ENCODE measurements around the gene ELFN1. TPM values are rescaled to one million over a fixed set of nuclear protein-coding genes. Genes with fewer than 3 reads are reported as not detected.

Gene ELFN1
- total RNA-seq, 1 donor, result 12.7 TPM

DNA sequence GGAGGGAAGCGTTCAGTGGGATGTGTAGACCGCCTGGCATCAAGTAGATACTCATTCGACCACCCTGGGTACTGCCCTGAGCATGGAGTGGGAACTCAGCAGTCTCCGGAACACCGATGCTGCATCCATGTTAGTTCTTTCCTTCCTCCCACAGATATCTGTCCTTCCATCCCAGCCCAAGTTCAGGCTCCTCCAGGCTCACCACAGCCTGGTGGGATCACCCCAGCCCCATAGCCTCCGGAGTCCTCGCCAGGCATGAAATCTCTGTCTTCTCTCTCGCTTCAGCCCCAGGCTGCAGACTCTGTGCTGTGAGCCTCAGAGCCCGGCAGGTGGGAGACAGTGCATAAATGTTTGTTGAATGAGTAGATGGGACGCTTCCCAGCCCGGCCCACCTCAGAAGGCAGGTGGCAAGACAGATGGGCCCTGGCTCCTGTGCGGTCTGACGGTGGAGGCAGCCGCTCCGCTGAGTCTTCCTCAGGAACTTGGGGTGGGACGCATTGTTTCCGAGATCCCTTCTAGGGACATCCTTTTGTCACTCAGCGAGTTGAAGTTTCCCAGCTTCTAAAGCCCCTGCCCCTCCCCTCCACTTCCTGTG is 42.9 kb downstream of the ELFN1 start:
- peak; percentile 52 for DNase-seq (ENCODE audit: insufficient read length, low spot score, missing footprints)
- no peak overlapping the region for H2AFZ ChIP-seq (ENCODE audit: low read length)
- no peak overlapping the region for H3K4me2 ChIP-seq (ENCODE audit: insufficient read depth, low read length)
- H3K9me3 ChIP-seq (ENCODE audit: low read depth, low read length), result peaks cover 3% of the 10 kb centered on the region
- H3K27me3 ChIP-seq (ENCODE audit: insufficient read depth, low read length), result no peaks in the 10 kb centered on the region
- H3K4me1 ChIP-seq (ENCODE audit: insufficient read depth, low read length), result peaks cover 2% of the 10 kb centered on the region
- H4K20me1 ChIP-seq (ENCODE audit: insufficient read depth, low read length), result no peaks in the 10 kb centered on the region
- no peak for TF ChIP-seq CTCF (IDR thresholded peaks at IDR 0.05; ENCODE audit: extremely low read depth, low read depth, low read length)
- no peak overlapping the region for H3K27ac ChIP-seq (ENCODE audit: low read depth, low read length)
- no peaks in the 10 kb centered on the region for H3K36me3 ChIP-seq (ENCODE audit: insufficient read depth, low read length)
- peaks cover under 1% of the 10 kb centered on the region for H3K79me2 ChIP-seq (ENCODE audit: insufficient read depth, low read length)
- H3K4me3 ChIP-seq (ENCODE audit: insufficient read depth, low read length), result no peak overlapping the region

DNA sequence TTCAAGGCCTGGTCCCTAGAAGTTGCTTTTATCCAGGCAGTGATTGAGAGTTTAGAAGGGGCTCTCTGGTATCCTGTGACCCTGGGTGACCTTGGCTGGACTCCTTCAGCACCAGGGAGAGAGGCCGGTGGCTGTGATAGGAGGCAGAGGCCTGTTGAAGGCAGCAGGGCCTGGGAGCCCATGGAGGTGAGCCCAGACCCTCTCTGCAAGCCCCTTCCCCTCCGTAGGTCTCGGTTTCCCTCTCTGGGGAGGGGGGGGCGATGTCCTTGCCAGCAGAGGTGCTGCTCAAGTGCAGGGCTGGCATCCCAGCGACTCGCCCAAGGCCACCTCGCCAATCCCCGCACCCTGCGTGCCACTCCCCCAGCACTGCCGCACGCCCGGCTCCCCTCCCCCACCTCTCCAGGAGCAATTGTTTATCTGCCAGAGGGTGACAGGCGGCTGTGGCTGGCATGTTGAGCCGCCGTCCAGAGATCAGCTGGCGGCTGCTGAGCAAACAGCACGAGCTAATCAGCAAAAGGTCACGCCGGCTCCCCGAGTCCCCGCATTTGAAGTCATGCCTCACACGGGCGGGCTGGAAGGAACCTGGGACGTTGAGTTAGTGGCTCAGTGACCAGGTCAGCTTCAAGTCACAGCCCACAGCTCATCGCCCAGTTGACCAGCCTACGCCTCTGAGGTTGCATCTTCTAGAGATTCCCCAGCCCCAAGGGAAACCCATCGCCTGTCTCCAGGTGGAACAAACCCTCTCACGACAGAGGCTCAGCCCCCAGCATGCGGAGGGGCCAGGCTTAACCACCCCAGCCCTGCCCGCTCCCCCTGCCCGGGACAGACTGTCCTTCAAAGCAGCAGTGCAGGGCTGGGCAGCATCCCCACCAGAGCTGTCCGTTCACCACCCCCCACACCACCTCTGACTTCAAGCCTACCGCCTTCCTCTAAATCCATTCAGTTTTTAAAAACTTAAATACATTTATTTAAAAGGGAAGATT is 43.7 kb downstream of the ELFN1 start:
- no peaks in the 10 kb centered on the region for H3K36me3 ChIP-seq (ENCODE audit: insufficient read depth, low read length)

DNA sequence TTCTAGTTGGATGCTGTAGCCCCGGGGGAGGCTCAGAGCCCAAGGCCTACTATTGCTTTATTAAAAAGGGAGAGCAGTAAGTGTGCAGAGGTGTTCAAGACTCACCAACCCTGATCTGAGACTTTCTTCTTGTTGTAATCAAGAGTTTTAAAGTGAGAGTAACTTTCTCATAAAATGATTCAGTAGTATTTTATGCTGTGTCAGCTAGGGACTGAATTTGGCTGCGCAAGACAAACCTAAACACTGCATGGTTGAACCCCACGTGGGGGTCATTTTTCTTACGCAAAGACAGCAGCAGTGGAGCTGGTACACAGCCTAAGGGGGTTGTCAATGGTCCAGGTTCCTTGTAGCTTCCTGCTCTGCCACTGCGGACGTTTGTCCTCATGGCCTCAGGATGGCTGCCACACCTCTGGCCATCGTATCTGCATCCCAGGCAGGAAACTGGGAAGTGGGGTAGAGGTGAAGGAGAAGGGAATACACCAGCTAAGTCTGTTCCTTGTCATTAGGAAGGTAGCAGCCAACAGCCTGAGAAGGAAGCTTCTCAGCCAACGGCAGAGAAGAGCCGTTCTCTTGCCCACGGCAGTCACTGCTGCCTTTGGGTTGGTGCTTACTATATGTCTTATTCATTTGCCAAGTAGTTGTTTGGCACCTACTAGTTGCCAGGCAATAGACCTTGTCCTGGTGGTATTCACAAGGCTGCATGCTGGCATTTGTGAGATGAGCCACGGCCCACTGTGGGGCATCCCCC is 44.7 kb downstream of the ELFN1 start:
- Histone ChIP-seq H3K79me2 (ENCODE audit: insufficient read depth, low read length) (no peaks in the 10 kb centered on the region), H4K20me1 (ENCODE audit: insufficient read depth, low read length) (no peaks in the 10 kb centered on the region), H3K27me3 (ENCODE audit: insufficient read depth, low read length) (no peaks in the 10 kb centered on the region), H2AFZ (ENCODE audit: low read length) (no peak overlapping the region), H3K9me3 (ENCODE audit: low read depth, low read length) (no peaks in the 10 kb centered on the region), H3K4me3 (ENCODE audit: insufficient read depth, low read length) (no peak overlapping the region), H3K36me3 (ENCODE audit: insufficient read depth, low read length) (no peaks in the 10 kb centered on the region), H3K4me1 (ENCODE audit: insufficient read depth, low read length) (peaks cover 2% of the 10 kb centered on the region), H3K4me2 (ENCODE audit: insufficient read depth, low read length) (no peak overlapping the region), H3K27ac (ENCODE audit: low read depth, low read length) (no peak overlapping the region)
- TF ChIP-seq CTCF (IDR thresholded peaks at IDR 0.05; ENCODE audit: extremely low read depth, low read depth, low read length), result no peak
- peak; percentile 80 for DNase-seq (ENCODE audit: insufficient read length, low spot score, missing footprints)

More for the DNA sequence above, 43.7 kb downstream of the ELFN1 start:
- Histone ChIP-seq H3K4me1 (ENCODE audit: insufficient read depth, low read length) (peaks cover 2% of the 10 kb centered on the region), H3K27me3 (ENCODE audit: insufficient read depth, low read length) (no peaks in the 10 kb centered on the region), H2AFZ (ENCODE audit: low read length) (no peak overlapping the region), H4K20me1 (ENCODE audit: insufficient read depth, low read length) (no peaks in the 10 kb centered on the region), H3K4me3 (ENCODE audit: insufficient read depth, low read length) (no peak overlapping the region), H3K79me2 (ENCODE audit: insufficient read depth, low read length) (no peaks in the 10 kb centered on the region), H3K27ac (ENCODE audit: low read depth, low read length) (no peak overlapping the region), H3K4me2 (ENCODE audit: insufficient read depth, low read length) (no peak overlapping the region), H3K9me3 (ENCODE audit: low read depth, low read length) (peaks cover 3% of the 10 kb centered on the region)
- TF ChIP-seq CTCF (IDR thresholded peaks at IDR 0.05; ENCODE audit: extremely low read depth, low read depth, low read length), result no peak
- DNase-seq (ENCODE audit: insufficient read length, low spot score, missing footprints), result peak; percentile 73

Measured in osteoblast (primary cell).